SU-DHL-6 (cell line): ENCODE results near the gene CABP4.

Experiments used
- CTCF ChIP-seq: fragments of 200-600 bp; sonication (generic); IDR thresholded peaks from one replicate; pipeline ENCODE4 v1.5.1; 2017; ENCODE audit warnings: antibody characterized with exemption, mild to moderate bottlenecking, low read length, moderate library complexity; ENCODE audit not compliant: insufficient read depth, poor library complexity, severe bottlenecking
- EZH2phosphoT487 ChIP-seq: fragments of 200-600 bp; sonication (generic), shearing (Covaris generic); conservative IDR thresholded peaks from 2 replicates; pipeline ENCODE4 v1.6.1; 2018; ENCODE audit warnings: mild to moderate bottlenecking, antibody characterized with exemption, low read length, moderate library complexity, mixed read lengths

GRCh38 chr11:67434395-67434881, 20.7 kb upstream of the CABP4 start:
- no peak for TF ChIP-seq CTCF
- no peak for TF ChIP-seq EZH2phosphoT487
